AG09319 (cell line): ENCODE results near the gene KANSL1L.

Experiments
- DNase-seq: peaks from one replicate; pipeline ENCODE4 v3.0.0-alpha.2; 2010; ENCODE audit warnings: low read depth; ENCODE audit errors: extremely low read depth
- CTCF ChIP-seq: IDR thresholded peaks from 2 replicates; pipeline ENCODE4 v1.5.1; 2011; ENCODE audit warnings: low read depth, mild to moderate bottlenecking, inconsistent platforms, low read length, moderate library complexity

KANSL1L gene

GRCh38 chr2:210199186-210199765 is 28.1 kb upstream of the KANSL1L start:
- peak; percentile 1 for DNase-seq
- TF ChIP-seq CTCF: peak; percentile 67

- no peak for DNase-seq
- TF ChIP-seq CTCF: no peak
These were observed 27.1 kb upstream of the KANSL1L start for GRCh38 chr2:210198326-210198725.

GRCh38 chr2:210197720-210198119 is 26.5 kb upstream of the KANSL1L start:
- TF ChIP-seq CTCF: no peak
- DNase-seq: no peak

- peak; percentile 16 for DNase-seq
- peak; percentile 55 for TF ChIP-seq CTCF
These were observed 24.1 kb upstream of the KANSL1L start for GRCh38 chr2:210195101-210195852.

GRCh38 chr2:210190345-210190744 is 19.1 kb upstream of the KANSL1L start:
- DNase-seq: no peak
- no peak for TF ChIP-seq CTCF

GRCh38 chr2:210189452-210190138 is 18.4 kb upstream of the KANSL1L start:
- DNase-seq: no peak
- TF ChIP-seq CTCF: no peak

GRCh38 chr2:210188755-210189154 is 17.5 kb upstream of the KANSL1L start:
- TF ChIP-seq CTCF: no peak
- no peak for DNase-seq
